ENCODE data around the gene LY6G5B. TPM values are rescaled to one million over a fixed set of nuclear protein-coding genes. Genes with fewer than 3 reads are reported as not detected.

The LY6G5B gene
- total RNA-seq, 2 donors from 2014 or later: 0.67 to 1.8 TPM

DNA sequence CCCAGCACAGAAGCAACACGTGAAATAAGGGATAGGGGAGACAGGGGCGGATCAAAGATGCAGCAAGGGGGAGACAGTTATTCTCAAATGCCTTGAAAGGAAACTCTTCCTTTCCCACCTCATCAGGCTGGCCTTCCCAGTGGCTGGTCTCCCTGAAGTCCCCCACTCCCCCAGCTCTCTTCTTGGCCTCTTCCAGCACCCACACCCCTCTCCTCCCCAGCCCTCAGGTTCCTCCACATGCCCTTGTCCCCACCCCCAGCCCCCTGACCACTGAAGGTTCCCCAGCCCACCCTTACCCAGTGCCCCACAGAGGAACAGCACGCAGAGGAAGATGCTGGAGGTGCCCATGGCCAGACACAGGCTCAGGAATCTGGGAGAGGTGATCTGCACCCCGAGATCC lies 43.7 kb downstream of the LY6G5B start:
- Histone ChIP-seq H3K27ac (no peak overlapping the region), H3K36me3 (no peaks in the 10 kb centered on the region), H3K4me3 (no peak overlapping the region), H3K4me1 (no peaks in the 10 kb centered on the region), H3K27me3 (no peaks in the 10 kb centered on the region), H3K9me3 (no peaks in the 10 kb centered on the region)
- TF ChIP-seq, protein P1, sequence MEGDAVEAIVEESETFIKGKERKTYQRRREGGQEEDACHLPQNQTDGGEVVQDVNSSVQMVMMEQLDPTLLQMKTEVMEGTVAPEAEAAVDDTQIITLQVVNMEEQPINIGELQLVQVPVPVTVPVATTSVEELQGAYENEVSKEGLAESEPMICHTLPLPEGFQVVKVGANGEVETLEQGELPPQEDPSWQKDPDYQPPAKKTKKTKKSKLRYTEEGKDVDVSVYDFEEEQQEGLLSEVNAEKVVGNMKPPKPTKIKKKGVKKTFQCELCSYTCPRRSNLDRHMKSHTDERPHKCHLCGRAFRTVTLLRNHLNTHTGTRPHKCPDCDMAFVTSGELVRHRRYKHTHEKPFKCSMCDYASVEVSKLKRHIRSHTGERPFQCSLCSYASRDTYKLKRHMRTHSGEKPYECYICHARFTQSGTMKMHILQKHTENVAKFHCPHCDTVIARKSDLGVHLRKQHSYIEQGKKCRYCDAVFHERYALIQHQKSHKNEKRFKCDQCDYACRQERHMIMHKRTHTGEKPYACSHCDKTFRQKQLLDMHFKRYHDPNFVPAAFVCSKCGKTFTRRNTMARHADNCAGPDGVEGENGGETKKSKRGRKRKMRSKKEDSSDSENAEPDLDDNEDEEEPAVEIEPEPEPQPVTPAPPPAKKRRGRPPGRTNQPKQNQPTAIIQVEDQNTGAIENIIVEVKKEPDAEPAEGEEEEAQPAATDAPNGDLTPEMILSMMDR (IDR thresholded peaks at IDR 0.05): no peak
- DNase-seq (ENCODE audit: low spot score): no peak

DNA sequence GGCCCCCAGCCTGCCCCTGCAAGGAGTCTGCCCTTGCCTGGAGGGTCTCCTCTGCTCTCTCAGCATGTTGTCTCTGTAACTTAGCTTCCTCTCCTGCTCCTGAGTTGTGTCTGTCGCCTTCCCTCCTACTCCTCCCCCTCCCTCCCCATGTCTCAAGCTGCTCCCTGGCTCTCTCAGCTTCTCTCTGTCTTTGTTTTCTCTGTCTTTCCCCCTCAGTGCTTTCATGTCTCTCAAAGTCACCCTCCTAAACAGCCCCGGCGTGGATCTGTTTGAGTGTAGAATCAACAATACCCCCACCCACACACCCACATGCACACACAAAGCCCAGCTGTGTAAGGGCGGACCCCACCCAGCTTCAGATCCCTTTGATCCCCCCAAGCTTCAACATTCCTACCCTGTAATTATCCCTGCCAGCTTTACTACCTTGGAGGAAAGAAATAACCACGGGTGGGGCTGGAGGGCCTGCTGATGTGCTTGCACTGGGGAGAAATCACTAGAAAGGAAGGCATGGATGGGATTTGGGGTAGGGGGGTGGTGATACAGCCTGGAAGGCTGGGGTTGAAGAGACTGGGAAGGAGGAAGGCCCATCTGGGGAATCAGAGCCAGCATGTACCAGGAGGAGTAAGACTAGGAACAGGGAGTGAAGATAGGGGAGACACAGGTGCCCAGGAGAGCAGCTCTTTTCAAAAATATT lies 44.4 kb downstream of the LY6G5B start:
- TF ChIP-seq, protein P1 (IDR thresholded peaks at IDR 0.05): no peak

DNA sequence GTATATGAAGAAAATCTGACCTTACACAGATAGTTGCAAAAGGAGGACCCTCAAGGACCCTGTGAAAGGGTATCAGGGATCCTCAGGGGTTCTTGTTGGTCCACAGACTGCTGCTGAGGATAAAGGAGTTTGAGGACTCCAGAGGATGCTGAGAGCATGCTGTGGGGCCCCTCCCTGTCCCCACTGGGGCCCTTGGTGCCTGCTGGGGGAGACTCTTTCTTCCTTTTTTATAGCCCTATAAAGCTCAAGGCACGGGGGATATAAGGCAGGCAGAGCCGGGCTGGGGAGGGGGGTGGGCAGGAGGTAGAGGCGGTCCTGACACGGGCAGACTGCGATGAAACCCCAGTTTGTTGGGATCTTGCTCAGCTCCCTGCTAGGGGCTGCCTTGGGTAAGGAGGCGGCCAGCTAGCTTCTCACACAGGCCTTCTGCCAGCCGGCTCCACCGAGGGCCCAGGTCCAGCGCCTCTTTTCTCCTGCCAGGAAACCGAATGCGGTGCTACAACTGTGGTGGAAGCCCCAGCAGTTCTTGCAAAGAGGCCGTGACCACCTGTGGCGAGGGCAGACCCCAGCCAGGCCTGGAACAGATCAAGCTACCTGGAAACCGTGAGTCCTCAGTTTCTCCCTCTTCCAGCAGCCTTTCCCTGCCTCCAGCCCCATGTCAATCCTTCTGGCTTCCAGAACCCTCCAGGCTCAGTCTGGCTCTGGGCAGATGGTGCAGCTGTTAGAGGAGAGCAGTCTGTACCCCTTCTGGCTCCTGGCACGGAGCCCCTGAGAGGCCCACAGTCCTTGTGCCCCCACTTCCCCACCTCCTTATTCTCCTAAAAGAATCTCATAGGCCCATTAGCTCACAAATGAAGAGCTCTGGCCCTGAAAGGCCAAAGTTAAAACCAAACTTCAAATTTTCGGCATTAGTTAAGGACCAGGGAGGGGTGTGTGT lies 45.5 kb downstream of the LY6G5B start, which contains the start of gene LY6G6D:
Gene LY6G6D (plus strand): TSS at position 327 of the 937 bp plus-strand sequence. CDS start 8 bp downstream, at position 335.
- Histone ChIP-seq H3K4me3 (no peak within 1 kb of the TSS), H3K36me3 (no peaks in the 10 kb centered on the region), H3K4me1 (no peaks in the 10 kb centered on the region), H3K9me3 (no peaks in the 10 kb centered on the region), H3K27me3 (no peaks in the 10 kb centered on the region), H3K27ac (no peak within 1 kb of the TSS)
- TF ChIP-seq, protein P1 (IDR thresholded peaks at IDR 0.05): no peak
- DNase-seq (ENCODE audit: low spot score): no peak

More for the DNA sequence above, 44.4 kb downstream of the LY6G5B start:
- H3K4me1 ChIP-seq: no peaks in the 10 kb centered on the region
- no peak overlapping the region for H3K27ac ChIP-seq
- no peak for DNase-seq (ENCODE audit: low spot score)
- H3K27me3 ChIP-seq: no peaks in the 10 kb centered on the region
- H3K9me3 ChIP-seq: no peaks in the 10 kb centered on the region
- no peaks in the 10 kb centered on the region for H3K36me3 ChIP-seq
- no peak overlapping the region for H3K4me3 ChIP-seq

DNA sequence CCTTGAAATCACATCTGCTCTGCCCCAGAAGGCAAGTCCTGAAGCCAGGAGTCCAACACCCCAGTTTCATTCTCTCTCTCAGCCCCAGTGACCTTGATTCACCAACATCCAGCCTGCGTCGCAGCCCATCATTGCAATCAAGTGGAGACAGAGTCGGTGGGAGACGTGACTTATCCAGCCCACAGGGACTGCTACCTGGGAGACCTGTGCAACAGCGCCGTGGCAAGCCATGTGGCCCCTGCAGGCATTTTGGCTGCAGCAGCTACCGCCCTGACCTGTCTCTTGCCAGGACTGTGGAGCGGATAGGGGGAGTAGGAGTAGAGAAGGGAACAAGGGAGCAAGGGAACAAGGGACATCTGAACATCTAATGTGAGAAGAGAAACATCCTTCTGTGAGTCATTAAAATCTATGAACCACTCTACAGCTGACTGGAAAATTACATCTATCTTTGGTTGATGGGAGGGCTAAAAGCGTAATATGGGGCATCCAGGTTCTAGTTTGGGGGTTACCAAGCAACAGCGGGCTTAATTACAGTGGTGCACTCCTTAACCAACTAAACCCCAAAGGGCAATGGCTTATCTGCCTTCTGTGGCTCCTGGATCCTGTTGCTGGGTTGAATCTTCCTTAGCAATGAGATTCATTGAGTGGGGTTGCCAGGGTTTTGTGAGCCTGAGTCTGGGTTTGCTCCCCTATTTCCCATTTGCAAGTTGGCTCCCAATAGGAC lies 47.9 kb downstream of the LY6G5B start:
- Histone ChIP-seq H3K27ac (no peak overlapping the region), H3K4me3 (no peak overlapping the region), H3K9me3 (no peaks in the 10 kb centered on the region), H3K4me1 (no peaks in the 10 kb centered on the region), H3K27me3 (no peaks in the 10 kb centered on the region), H3K36me3 (no peaks in the 10 kb centered on the region)
- TF ChIP-seq, protein P1 (IDR thresholded peaks at IDR 0.05): no peak
- no peak for DNase-seq (ENCODE audit: low spot score)

DNA sequence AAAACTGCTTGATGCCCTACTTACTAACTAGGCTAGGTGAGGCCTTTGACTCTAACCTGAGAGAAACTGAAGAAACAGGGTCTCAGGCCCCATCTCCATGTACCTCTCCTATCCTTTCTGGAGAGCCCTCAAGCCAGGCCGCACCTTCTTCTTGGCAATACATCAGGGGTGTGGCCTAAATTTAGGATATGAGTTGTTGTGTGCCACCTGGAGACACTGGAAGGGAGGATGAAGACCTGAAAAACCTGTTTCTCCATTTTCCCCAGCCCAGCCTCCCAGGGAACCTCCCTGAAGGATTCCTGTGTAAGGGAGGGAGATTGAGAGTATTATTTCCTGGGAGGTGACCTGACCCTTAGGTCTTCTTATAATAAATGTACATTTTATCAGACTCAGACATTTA lies 48.5 kb downstream of the LY6G5B start:
- Histone ChIP-seq H3K4me3 (no peak overlapping the region), H3K27ac (no peak overlapping the region), H3K36me3 (no peaks in the 10 kb centered on the region), H3K27me3 (no peaks in the 10 kb centered on the region), H3K9me3 (no peaks in the 10 kb centered on the region), H3K4me1 (no peaks in the 10 kb centered on the region)
- DNase-seq (ENCODE audit: low spot score): no peak
- TF ChIP-seq, protein P1 (IDR thresholded peaks at IDR 0.05): no peak

All from right atrium auricular region (tissue), 2 donors.